Measurements from ENCODE around the gene INCA1. TPM values are rescaled to one million over a fixed set of nuclear protein-coding genes. Genes with fewer than 3 reads are reported as not detected.

The INCA1 gene
- polyA plus RNA-seq, 1 experiment, result 1.3 TPM

GRCh38 chr17:5019475-5019956 is 22.2 kb upstream of the INCA1 start:
- ChIA-PET POLR2A (no interaction called here), CTCF (interaction anchor here (0.6 to 1.2 kb wide), 3 partner anchors 11 to 230 kb away, joined by 3 to 5 read pairs (median 4); no protein-coding TSS in a partner anchor)
- H3K27me3 ChIP-seq (ENCODE audit: control insufficient read depth, insufficient read depth, low read length), result no peaks in the 10 kb centered on the region
- TF ChIP-seq CTCF (IDR thresholded peaks at IDR 0.05; ENCODE audit: insufficient read depth, low read depth, low read length), result 0 out of 2 replicates have a peak, but pooled peaks have one; percentile 10
- no peak for DNase-seq (ENCODE audit: low read depth)
- peaks cover 40% of the 10 kb centered on the region for H3K36me3 ChIP-seq (ENCODE audit: control insufficient read depth, insufficient read depth, low read length)
- H3K4me3 ChIP-seq (ENCODE audit: low read depth, low read length), result no peak overlapping the region

GRCh38 chr17:5014357-5014756 is 17.0 kb upstream of the INCA1 start:
- Histone ChIP-seq H3K36me3 (ENCODE audit: control insufficient read depth, insufficient read depth, low read length) (peaks cover 42% of the 10 kb centered on the region), H3K27me3 (ENCODE audit: control insufficient read depth, insufficient read depth, low read length) (no peaks in the 10 kb centered on the region), H3K4me3 (ENCODE audit: low read depth, low read length) (no peak overlapping the region)
- no peak for TF ChIP-seq CTCF (IDR thresholded peaks at IDR 0.05; ENCODE audit: insufficient read depth, low read depth, low read length)
- CTCF ChIA-PET, result no interaction called here
- POLR2A ChIA-PET, result no interaction called here
- DNase-seq (ENCODE audit: low read depth), result no peak

GRCh38 chr17:5011928-5012327 is 14.6 kb upstream of the INCA1 start:
- H3K27me3 ChIP-seq (ENCODE audit: control insufficient read depth, insufficient read depth, low read length), result no peaks in the 10 kb centered on the region
- no peak for DNase-seq (ENCODE audit: low read depth)
- ChIA-PET CTCF (no interaction called here), POLR2A (no interaction called here)
- no peak for TF ChIP-seq CTCF (IDR thresholded peaks at IDR 0.05; ENCODE audit: insufficient read depth, low read depth, low read length)
- no peak overlapping the region for H3K4me3 ChIP-seq (ENCODE audit: low read depth, low read length)
- H3K36me3 ChIP-seq (ENCODE audit: control insufficient read depth, insufficient read depth, low read length), result peaks cover 52% of the 10 kb centered on the region

GRCh38 chr17:5003214-5003867 is 6.0 kb upstream of the INCA1 start:
- Histone ChIP-seq H3K27me3 (ENCODE audit: control insufficient read depth, insufficient read depth, low read length) (no peaks in the 10 kb centered on the region), H3K4me3 (ENCODE audit: low read depth, low read length) (no peak overlapping the region), H3K36me3 (ENCODE audit: control insufficient read depth, insufficient read depth, low read length) (peaks cover 54% of the 10 kb centered on the region)
- ChIA-PET POLR2A (no interaction called here), CTCF (no interaction called here)
- no peak for TF ChIP-seq CTCF (IDR thresholded peaks at IDR 0.05; ENCODE audit: insufficient read depth, low read depth, low read length)
- no peak for DNase-seq (ENCODE audit: low read depth)

- no peak for DNase-seq (ENCODE audit: low read depth)
- ChIA-PET CTCF (interaction anchor here (1.4 kb wide), 1 partner anchor 28 kb away, joined by 4 read pairs; no protein-coding TSS in a partner anchor), POLR2A (no interaction called here)
- no peak overlapping the region for H3K4me3 ChIP-seq (ENCODE audit: low read depth, low read length)
- TF ChIP-seq CTCF (IDR thresholded peaks at IDR 0.05; ENCODE audit: insufficient read depth, low read depth, low read length), result no peak
- H3K36me3 ChIP-seq (ENCODE audit: control insufficient read depth, insufficient read depth, low read length), result peaks cover 45% of the 10 kb centered on the region
- H3K27me3 ChIP-seq (ENCODE audit: control insufficient read depth, insufficient read depth, low read length), result no peaks in the 10 kb centered on the region
Measured at GRCh38 chr17:5002121-5002788, 4.9 kb upstream of the INCA1 start.
